HG03066 (cell line): ENCODE results near the gene KCNJ10.

Experiments used
- ATAC-seq: cut with Tn5 transposase; IDR thresholded peaks from one replicate; pipeline ENCODE4 v1.9.1; 2021; ENCODE audit warnings: low read depth; ENCODE audit not compliant: unreplicated experiment

KCNJ10 gene

GRCh38 chr1:159996653-159997052, 73.3 kb downstream of the KCNJ10 start:
- ATAC-seq: no peak

- ATAC-seq: no peak
These were observed 75.1 kb downstream of the KCNJ10 start for GRCh38 chr1:159994896-159995295.

- no peak for ATAC-seq
These were observed 76.0 kb downstream of the KCNJ10 start for GRCh38 chr1:159993911-159994310.

- no peak for ATAC-seq
These were observed 77.8 kb downstream of the KCNJ10 start for GRCh38 chr1:159992161-159992560.

- no peak for ATAC-seq
These were observed 78.4 kb downstream of the KCNJ10 start for GRCh38 chr1:159991513-159991912.

GRCh38 chr1:159990005-159990404, 80.0 kb downstream of the KCNJ10 start:
- no peak for ATAC-seq

GRCh38 chr1:159989581-159989980, 80.4 kb downstream of the KCNJ10 start:
- ATAC-seq: no peak

GRCh38 chr1:159988006-159988405, 82.0 kb downstream of the KCNJ10 start:
- ATAC-seq: no peak

- ATAC-seq: no peak
These were observed 82.8 kb downstream of the KCNJ10 start for GRCh38 chr1:159987186-159987585.

GRCh38 chr1:159986531-159986930, 83.4 kb downstream of the KCNJ10 start:
- no peak for ATAC-seq

GRCh38 chr1:159986093-159986492, 83.9 kb downstream of the KCNJ10 start:
- no peak for ATAC-seq

GRCh38 chr1:159985473-159985872, 84.5 kb downstream of the KCNJ10 start:
- no peak for ATAC-seq

GRCh38 chr1:159983681-159984080, 86.3 kb downstream of the KCNJ10 start:
- no peak for ATAC-seq

- ATAC-seq: no peak
These were observed 87.7 kb downstream of the KCNJ10 start for GRCh38 chr1:159982280-159982679.

GRCh38 chr1:159981351-159982055, 88.5 kb downstream of the KCNJ10 start:
- no peak for ATAC-seq

GRCh38 chr1:159980786-159981185, 89.2 kb downstream of the KCNJ10 start:
- no peak for ATAC-seq

- ATAC-seq: no peak
These were observed 89.9 kb downstream of the KCNJ10 start for GRCh38 chr1:159980076-159980475.

- no peak for ATAC-seq
These were observed 90.7 kb downstream of the KCNJ10 start for GRCh38 chr1:159979257-159979656.

GRCh38 chr1:159978107-159978398, 91.9 kb downstream of the KCNJ10 start:
- no peak for ATAC-seq

GRCh38 chr1:159977364-159978106, 92.4 kb downstream of the KCNJ10 start:
- no peak for ATAC-seq

- no peak for ATAC-seq
These were observed 95.5 kb downstream of the KCNJ10 start for GRCh38 chr1:159974350-159974965.
